WTC11 (cell line): ENCODE data around the gene SS18. TPM values are rescaled to one million over a fixed set of nuclear protein-coding genes. Genes with fewer than 3 reads are reported as not detected.

Source experiments
- ATAC-seq: fragments of 200-7000 bp; cut with Tn5 transposase; 2 replicates; pipeline ENCODE4 v1.10.0; 2021; ENCODE audit warnings: mild to moderate bottlenecking, moderate library complexity
- CTCF ChIA-PET: fragments of 300-600 bp; sonication (Branson Sonifier 250); formaldehyde crosslinking; loops from one replicate; lab custom pipeline; 2021; ENCODE audit warnings: antibody characterized with exemption; lab: Charles Lee
- POLR2A ChIA-PET: fragments of 350-600 bp; sonication (Branson Sonifier 250); formaldehyde crosslinking; loops from one replicate; lab custom pipeline; 2021; ENCODE audit warnings: antibody characterized with exemption; lab: Charles Lee
- DNase-seq: peaks from one replicate; pipeline ENCODE4 v3.0.0; 2021; ENCODE audit warnings: low spot score
- H3K27ac Mint-ChIP-seq: 2 replicates; pipeline ENCODE4 v1.8.0; 2021; ENCODE audit warnings: mixed read lengths
- H3K27me3 Mint-ChIP-seq: 2 replicates; pipeline ENCODE4 v1.8.0; 2021; ENCODE audit warnings: low read depth, mild to moderate bottlenecking, moderate library complexity, mixed read lengths
- H3K36me3 Mint-ChIP-seq: 2 replicates; pipeline ENCODE4 v1.8.0; 2021; ENCODE audit warnings: mixed read lengths
- H3K4me1 Mint-ChIP-seq: 2 replicates; pipeline ENCODE4 v1.8.0; 2022; ENCODE audit warnings: mixed read lengths
- H3K4me3 Mint-ChIP-seq: 2 replicates; pipeline ENCODE4 v1.8.0; 2021; ENCODE audit warnings: mild to moderate bottlenecking, moderate library complexity, mixed read lengths
- H3K9me3 Mint-ChIP-seq: 2 replicates; pipeline ENCODE4 v1.8.0; 2021; ENCODE audit warnings: mixed read lengths
- AFF4 ChIP-seq: sonication (generic); formaldehyde crosslinking; IDR thresholded peaks from 2 replicates; pipeline ENCODE4 v1.8.1; 2023; ENCODE audit warnings: mild to moderate bottlenecking, missing genetic modification reagents, borderline replicate concordance
- ATF3 ChIP-seq: sonication (generic); formaldehyde crosslinking; conservative IDR thresholded peaks from 2 replicates; pipeline ENCODE4 v1.8.1; 2022; ENCODE audit warnings: mild to moderate bottlenecking, missing genetic modification reagents
- ATF6 ChIP-seq: sonication (generic); formaldehyde crosslinking; IDR thresholded peaks from 2 replicates; pipeline ENCODE4 v1.8.1; 2023; ENCODE audit warnings: mild to moderate bottlenecking, missing genetic modification reagents
- CBFB ChIP-seq: sonication (generic); formaldehyde crosslinking; IDR thresholded peaks from 2 replicates; pipeline ENCODE4 v1.8.1; 2022; ENCODE audit warnings: mild to moderate bottlenecking, low read depth, missing genetic modification reagents
- CDX4 ChIP-seq: fragments of 250-450 bp; sonication (Bioruptor Pico); IDR thresholded peaks from 2 replicates; pipeline ENCODE4 v1.9.0; 2021; ENCODE audit warnings: moderate library complexity, mild to moderate bottlenecking, inconsistent platforms, borderline replicate concordance
- CREM ChIP-seq: sonication (generic); formaldehyde crosslinking; IDR thresholded peaks from 2 replicates; pipeline ENCODE4 v1.8.1; 2022; ENCODE audit warnings: mild to moderate bottlenecking, missing genetic modification reagents, moderate library complexity
- ETV6 ChIP-seq: sonication (generic); formaldehyde crosslinking; IDR thresholded peaks from 2 replicates; pipeline ENCODE4 v1.8.1; 2022; ENCODE audit warnings: mild to moderate bottlenecking, missing genetic modification reagents
- FOXJ3 ChIP-seq: sonication (generic); formaldehyde crosslinking; IDR thresholded peaks from 2 replicates; pipeline ENCODE4 v1.9.0; 2021; ENCODE audit warnings: missing genetic modification reagents, mild to moderate bottlenecking, borderline replicate concordance
- IRF1 ChIP-seq: sonication (generic); formaldehyde crosslinking; IDR thresholded peaks from 2 replicates; pipeline ENCODE4 v1.8.0; 2023; ENCODE audit warnings: missing genetic modification reagents
- MYBL2 ChIP-seq: sonication (generic); formaldehyde crosslinking; IDR thresholded peaks from 2 replicates; pipeline ENCODE4 v1.8.1; 2023; ENCODE audit warnings: mild to moderate bottlenecking, moderate library complexity, missing genetic modification reagents
- NFE2L1 ChIP-seq: sonication (generic); formaldehyde crosslinking; IDR thresholded peaks from 2 replicates; pipeline ENCODE4 v1.8.1; 2023; ENCODE audit warnings: missing genetic modification reagents
- NR2C2 ChIP-seq: sonication (generic); formaldehyde crosslinking; IDR thresholded peaks from 2 replicates; pipeline ENCODE4 v1.8.0; 2022; ENCODE audit warnings: mild to moderate bottlenecking, missing genetic modification reagents
- RORB ChIP-seq: fragments of 250-450 bp; sonication (Bioruptor Pico); IDR thresholded peaks from 2 replicates; pipeline ENCODE4 v1.9.0; 2021; ENCODE audit warnings: mild to moderate bottlenecking
- SMAD4 ChIP-seq: sonication (generic); formaldehyde crosslinking; IDR thresholded peaks from 2 replicates; pipeline ENCODE4 v1.8.0; 2022; ENCODE audit warnings: mild to moderate bottlenecking, missing genetic modification reagents
- STAT6 ChIP-seq: sonication (generic); formaldehyde crosslinking; conservative IDR thresholded peaks from 2 replicates; pipeline ENCODE4 v1.8.1; 2023; ENCODE audit warnings: mild to moderate bottlenecking, low read depth, missing genetic modification reagents, moderate library complexity
- ZBTB21 ChIP-seq: sonication (generic); formaldehyde crosslinking; IDR thresholded peaks from 2 replicates; pipeline ENCODE4 v1.8.1; 2023; ENCODE audit warnings: mild to moderate bottlenecking, missing genetic modification reagents, borderline replicate concordance
- ZNF219 ChIP-seq: sonication (generic); formaldehyde crosslinking; IDR thresholded peaks from 2 replicates; pipeline ENCODE4 v1.8.0; 2023; ENCODE audit warnings: missing genetic modification reagents, mild to moderate bottlenecking, borderline replicate concordance
- ZNF263 ChIP-seq: sonication (generic); formaldehyde crosslinking; IDR thresholded peaks from 2 replicates; pipeline ENCODE4 v1.8.1; 2022; ENCODE audit warnings: low read depth, mild to moderate bottlenecking, moderate library complexity, missing genetic modification reagents
- ZNF317 ChIP-seq: sonication (generic); formaldehyde crosslinking; IDR thresholded peaks from 2 replicates; pipeline ENCODE4 v1.8.1; 2023; ENCODE audit warnings: low read depth, mild to moderate bottlenecking, moderate library complexity, missing genetic modification reagents, borderline replicate concordance
- ZNF671 ChIP-seq: fragments of 250-450 bp; sonication (Bioruptor Pico); IDR thresholded peaks from 2 replicates; pipeline ENCODE4 v1.8.0; 2021; ENCODE audit warnings: mild to moderate bottlenecking
- total RNA-seq: library from RNA; stranded (reverse); gene quantifications from 3 replicates; pipeline ENCODE4 v1.2.3, GENCODE V29; 2021

Gene SS18
- total RNA-seq, 1 experiment from 2014 or later, result 73.0 TPM

GRCh38 chr18:25982961-25983360 is 107.5 kb downstream of the SS18 start (continued):
- TF ChIP-seq CBFB, result no peak
- TF ChIP-seq ZNF671 (CRISPR knock-in tag), result no peak
- no peak for TF ChIP-seq RORB (CRISPR knock-in tag)
- TF ChIP-seq CDX4 (CRISPR knock-in tag), result no peak
- TF ChIP-seq IRF1, result no peak

- POLR2A ChIA-PET, result no interaction called here
- ATAC-seq, result no peak
- CTCF ChIA-PET, result interaction anchor here (1.1 kb wide), 1 partner anchor 401 kb away, joined by 4 read pairs; no protein-coding TSS in a partner anchor
Measured at GRCh38 chr18:25982153-25982552, 108.3 kb downstream of the SS18 start.

GRCh38 chr18:25979369-25980040 is 110.9 kb downstream of the SS18 start:
- ChIA-PET CTCF (no interaction called here), POLR2A (no interaction called here)
- Mint-ChIP-seq H3K4me3 (no peak overlapping the region), H3K27ac (no peak overlapping the region), H3K4me1 (no peaks in the 10 kb centered on the region), H3K27me3 (peaks cover 4% of the 10 kb centered on the region; the same call in 1 of the 2 replicates), H3K36me3 (no peaks in the 10 kb centered on the region), H3K9me3 (peaks cover 10% of the 10 kb centered on the region)
- DNase-seq, result no peak
- ATAC-seq, result no peak
- TF ChIP-seq SMAD4 (CRISPR knock-in tag), result no peak
- no peak for TF ChIP-seq ZNF317 (CRISPR knock-in tag)
- no peak for TF ChIP-seq ATF3 (CRISPR knock-in tag)
- no peak for TF ChIP-seq ATF6 (CRISPR knock-in tag)
- TF ChIP-seq AFF4 (CRISPR knock-in tag), result no peak
- no peak for TF ChIP-seq MYBL2
- TF ChIP-seq NR2C2 (CRISPR knock-in tag), result no peak
- no peak for TF ChIP-seq ETV6 (CRISPR knock-in tag)
- TF ChIP-seq ZNF263, result no peak
- TF ChIP-seq NFE2L1 (CRISPR knock-in tag), result no peak
- TF ChIP-seq ZNF219 (CRISPR knock-in tag), result no peak

More at GRCh38 chr18:25982153-25982552, 108.3 kb downstream of the SS18 start:
- Mint-ChIP-seq H3K27me3 (peaks cover 4% of the 10 kb centered on the region; the same call in 1 of the 2 replicates), H3K4me1 (no peaks in the 10 kb centered on the region), H3K9me3 (peaks cover 10% of the 10 kb centered on the region), H3K36me3 (no peaks in the 10 kb centered on the region), H3K27ac (no peak overlapping the region), H3K4me3 (no peak overlapping the region)
- TF ChIP-seq CDX4 (CRISPR knock-in tag), result no peak
- no peak for TF ChIP-seq STAT6 (CRISPR knock-in tag)
- TF ChIP-seq CREM (CRISPR knock-in tag), result no peak
- no peak for TF ChIP-seq ZBTB21 (CRISPR knock-in tag)
- no peak for TF ChIP-seq FOXJ3 (CRISPR knock-in tag)
- DNase-seq, result no peak
